Neural cell (in vitro differentiated cells): Measurements from ENCODE around the gene MARCHF6. TPM values are rescaled to one million over a fixed set of nuclear protein-coding genes. Genes with fewer than 3 reads are reported as not detected.

ENCODE experiments used
- H2AFZ ChIP-seq: fragments of 200-600, 300-800 bp; sonication (generic), shearing (Covaris generic); 2 replicates; pipeline ENCODE4 v1.6.0; 2014; ENCODE audit warnings: low read depth, mild to moderate bottlenecking, antibody characterized with exemption, low read length, moderate library complexity
- H3F3A ChIP-seq: fragments of 200-600 bp; shearing (Covaris generic); 2 replicates; pipeline ENCODE4 v1.6.1; 2016; ENCODE audit warnings: mild to moderate bottlenecking, moderate library complexity, mixed read lengths, antibody characterized with exemption, low read length; ENCODE audit not compliant: insufficient read depth, poor library complexity, severe bottlenecking
- H3K27ac ChIP-seq: fragments of 200-600, 300-800 bp; sonication (generic), shearing (Covaris generic); 2 replicates; pipeline ENCODE4 v1.5.1; 2014; ENCODE audit warnings: mild to moderate bottlenecking, low read length, moderate library complexity
- H3K27me3 ChIP-seq: fragments of 300-800, 200-600 bp; sonication (generic), shearing (Covaris generic); 2 replicates; pipeline ENCODE4 v1.6.0; 2014; ENCODE audit warnings: mild to moderate bottlenecking, low read depth, low read length, moderate library complexity; ENCODE audit not compliant: insufficient read depth
- H3K36me3 ChIP-seq: fragments of 300-800, 200-600 bp; sonication (generic), shearing (Covaris generic); 2 replicates; pipeline ENCODE4 v1.5.1; 2014; ENCODE audit warnings: mild to moderate bottlenecking, antibody characterized with exemption, low read length, moderate library complexity; ENCODE audit not compliant: insufficient read depth
- H3K4me2 ChIP-seq: fragments of 300-800, 200-600 bp; sonication (generic), shearing (Covaris generic); 2 replicates; pipeline ENCODE4 v1.6.0; 2014; ENCODE audit warnings: mild to moderate bottlenecking, low read length
- H3K4me3 ChIP-seq: fragments of 300-800, 200-600 bp; sonication (generic), shearing (Covaris generic); 2 replicates; pipeline ENCODE4 v1.5.1; 2014; ENCODE audit warnings: mild to moderate bottlenecking, low read length, moderate library complexity
- H3K79me2 ChIP-seq: fragments of 200-600 bp; shearing (Covaris generic); replicated peaks from 2 replicates; pipeline ENCODE4 v1.6.0; 2014; ENCODE audit warnings: mild to moderate bottlenecking, low read length, moderate library complexity; ENCODE audit not compliant: insufficient read depth
- H3K9ac ChIP-seq: fragments of 300-800, 200-600 bp; sonication (generic), shearing (Covaris generic); 2 replicates; pipeline ENCODE4 v1.6.1; 2016; ENCODE audit warnings: mild to moderate bottlenecking, low read length, mixed read lengths
- H3K9me2 ChIP-seq: fragments of 200-600 bp; shearing (Covaris generic); 2 replicates; pipeline ENCODE4 v1.6.1; 2016; ENCODE audit warnings: mild to moderate bottlenecking, low read length, mixed read lengths; ENCODE audit not compliant: insufficient read depth
- H3K9me3 ChIP-seq: fragments of 200-600, 300-800 bp; sonication (generic), shearing (Covaris generic); 2 replicates; pipeline ENCODE4 v1.6.1; 2016; ENCODE audit warnings: mild to moderate bottlenecking, mixed run types, low read length, moderate library complexity, mixed read lengths
- H4K20me1 ChIP-seq: fragments of 200-600 bp; shearing (Covaris generic); 2 replicates; pipeline ENCODE4 v1.6.1; 2016; ENCODE audit warnings: mild to moderate bottlenecking, mixed run types; ENCODE audit not compliant: insufficient read depth
- CTCF ChIP-seq: fragments of 450-650 bp; IDR thresholded peaks from 2 replicates; pipeline ENCODE4 v1.5.1; 2014; ENCODE audit warnings: antibody characterized with exemption, mild to moderate bottlenecking, moderate library complexity; ENCODE audit not compliant: poor library complexity, severe bottlenecking
- EP300 ChIP-seq: fragments of 450-650 bp; conservative IDR thresholded peaks from 2 replicates; pipeline ENCODE4 v1.6.1; 2014; ENCODE audit warnings: antibody characterized with exemption, mild to moderate bottlenecking, moderate library complexity; ENCODE audit not compliant: poor library complexity, severe bottlenecking
- EZH2 ChIP-seq: fragments of 200-600, 300-800 bp; shearing (Covaris generic), sonication (generic); IDR thresholded peaks from 2 replicates; pipeline ENCODE4 v1.6.1; 2014; ENCODE audit warnings: antibody characterized with exemption, low read length, borderline replicate concordance, mild to moderate bottlenecking; ENCODE audit not compliant: insufficient read depth, poor library complexity, severe bottlenecking
- MXI1 ChIP-seq: fragments of 450-650 bp; conservative IDR thresholded peaks from 2 replicates; pipeline ENCODE4 v1.6.1; 2014; ENCODE audit warnings: antibody characterized with exemption, mild to moderate bottlenecking; ENCODE audit not compliant: poor library complexity, severe bottlenecking
- POLR2AphosphoS5 ChIP-seq: IDR thresholded peaks from 2 replicates; pipeline ENCODE4 v1.6.1; 2012
- RAD21 ChIP-seq: fragments of 450-650 bp; conservative IDR thresholded peaks from 2 replicates; pipeline ENCODE4 v1.6.1; 2014; ENCODE audit warnings: antibody characterized with exemption, mild to moderate bottlenecking, moderate library complexity
- REST ChIP-seq: IDR thresholded peaks from 2 replicates; pipeline ENCODE4 v1.6.1; 2012; ENCODE audit warnings: borderline replicate concordance
- SMC3 ChIP-seq: fragments of 450-650 bp; conservative IDR thresholded peaks from 2 replicates; pipeline ENCODE4 v1.6.1; 2014; ENCODE audit warnings: antibody characterized with exemption, mild to moderate bottlenecking, moderate library complexity; ENCODE audit not compliant: poor library complexity
- TAF1 ChIP-seq: IDR thresholded peaks from 2 replicates; pipeline ENCODE4 v1.6.1; 2012; ENCODE audit warnings: low read depth
- polyA plus RNA-seq: library from polyadenylated mRNA; depleted of rRNA; stranded (reverse); fragments of >200 nt; gene quantifications from 2 replicates; pipeline ENCODE4 v1.2.3, GENCODE V29; 2014

The MARCHF6 gene
- polyA plus RNA-seq, 1 donor from 2014 or later, result 282 TPM

GRCh38 chr5:10319202-10319851, 34.2 kb upstream of the MARCHF6 start:
- H3K36me3 ChIP-seq, result no peaks in the 10 kb centered on the region
- H3K9me3 ChIP-seq, result no peaks in the 10 kb centered on the region
- H2AFZ ChIP-seq, result no peak overlapping the region
- no peak overlapping the region for H3K4me3 ChIP-seq
- no peak overlapping the region for H3K4me2 ChIP-seq
- no peaks in the 10 kb centered on the region for H3K27me3 ChIP-seq
- H4K20me1 ChIP-seq, result no peaks in the 10 kb centered on the region
- no peaks in the 10 kb centered on the region for H3K79me2 ChIP-seq
- H3K9ac ChIP-seq, result no peak overlapping the region
- no peaks in the 10 kb centered on the region for H3K9me2 ChIP-seq
- no peak for TF ChIP-seq EP300
- TF ChIP-seq CTCF, result no peak
- no peak for TF ChIP-seq SMC3
- TF ChIP-seq REST, result no peak
- TF ChIP-seq POLR2AphosphoS5, result no peak
- H3F3A ChIP-seq, result no peaks in the 10 kb centered on the region
- no peak overlapping the region for H3K27ac ChIP-seq

GRCh38 chr5:10320793-10321192, 32.7 kb upstream of the MARCHF6 start:
- H3K9ac ChIP-seq, result no peak overlapping the region
- no peaks in the 10 kb centered on the region for H4K20me1 ChIP-seq

More at GRCh38 chr5:10320793-10321192, 32.7 kb upstream of the MARCHF6 start:
- no peak overlapping the region for H3K4me2 ChIP-seq
- no peaks in the 10 kb centered on the region for H3K9me2 ChIP-seq
- no peak overlapping the region for H3K4me3 ChIP-seq
- H3K36me3 ChIP-seq, result no peaks in the 10 kb centered on the region
- no peaks in the 10 kb centered on the region for H3F3A ChIP-seq
- no peak for TF ChIP-seq EP300
- TF ChIP-seq TAF1, result no peak
- no peak for TF ChIP-seq MXI1
- no peak for TF ChIP-seq SMC3
- no peak for TF ChIP-seq POLR2AphosphoS5
- TF ChIP-seq EZH2, result no peak
- no peak for TF ChIP-seq RAD21
- TF ChIP-seq REST, result no peak
- no peak for TF ChIP-seq CTCF
- no peaks in the 10 kb centered on the region for H3K9me3 ChIP-seq
- no peak overlapping the region for H2AFZ ChIP-seq
- no peak overlapping the region for H3K27ac ChIP-seq
- no peaks in the 10 kb centered on the region for H3K27me3 ChIP-seq
- no peaks in the 10 kb centered on the region for H3K79me2 ChIP-seq
